Sigmoid colon (tissue), 4 donors: ENCODE measurements around the gene MSANTD2.

ENCODE experiments used
- CTCF ChIP-seq, 4 experiments: fragments of 450-650 bp in 3 of 4; fragments of 200-600 bp in 1 of 4; IDR thresholded peaks; one replicate each; pipeline ENCODE4 v1.5.1; 2016 to 2019; ENCODE audit warnings: antibody characterized with exemption in 4 of 4, mild to moderate bottlenecking in 3 of 4, moderate library complexity in 2 of 4
- EP300 ChIP-seq, 4 donors: sonication (generic); formaldehyde crosslinking; IDR thresholded peaks; one replicate each; pipeline ENCODE4 v1.6.1; 2017; ENCODE audit warnings: antibody characterized with exemption in 4 of 4
- POLR2A ChIP-seq, 2 donors: fragments of 450-650 bp; IDR thresholded peaks; one replicate each; pipeline ENCODE4 v1.6.1; 2016; ENCODE audit warnings: antibody characterized with exemption in 2 of 2, mild to moderate bottlenecking in 2 of 2, moderate library complexity in 2 of 2
- POLR2AphosphoS5 ChIP-seq, 4 donors: sonication (generic); formaldehyde crosslinking; IDR thresholded peaks; one replicate each; pipeline ENCODE4 v1.6.1; 2017; ENCODE audit warnings: antibody characterized with exemption in 4 of 4

DNA sequence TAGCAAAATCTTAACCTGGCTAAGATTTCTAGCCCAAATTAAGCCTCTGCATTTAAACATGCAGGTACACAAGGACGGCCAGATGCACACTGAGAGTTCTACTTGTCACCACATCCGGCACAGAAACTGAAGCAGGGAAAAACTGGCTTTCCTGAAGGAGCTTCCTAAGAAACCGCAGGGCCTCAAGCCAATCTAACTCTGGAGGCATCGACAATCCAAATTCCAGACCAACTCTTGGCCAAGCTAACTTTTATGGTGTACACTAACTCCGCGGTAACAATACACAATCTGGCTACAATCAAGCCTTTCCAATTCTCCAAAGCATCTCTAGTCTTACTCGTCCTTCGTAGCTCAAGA is 1.2 kb downstream of the MSANTD2 start:
- TF ChIP-seq CTCF (IDR thresholded peaks at IDR 0.05) (no peak), POLR2AphosphoS5 (IDR thresholded peaks at IDR 0.05) (no peak), POLR2A (IDR thresholded peaks at IDR 0.05) (no peak), EP300 (IDR thresholded peaks at IDR 0.05) (no peak)
